Gastroesophageal sphincter (tissue), 3 donors: ENCODE measurements around the gene PSMD7.
"Not testable (repeated sequence)": the region's sequence is repeated elsewhere in the genome, so short reads cannot be mapped to it uniquely, and the experiment has no call there.

Experiments
- CTCF ChIP-seq, 4 experiments: fragments of 200-600 bp in 2 of 4; fragments of 450-650 bp in 2 of 4; sonication (generic) in 1 of 4; IDR thresholded peaks; one replicate each; pipeline ENCODE4 v1.5.1; 2017 to 2019; ENCODE audit warnings: antibody characterized with exemption in 4 of 4, mild to moderate bottlenecking in 2 of 4, moderate library complexity in 2 of 4
- POLR2A ChIP-seq, 2 donors: fragments of 450-650 bp; IDR thresholded peaks; one replicate each; pipeline ENCODE4 v1.6.1; 2017; ENCODE audit warnings: antibody characterized with exemption in 2 of 2, mild to moderate bottlenecking in 2 of 2, moderate library complexity in 1 of 2
- POLR2AphosphoS5 ChIP-seq: sonication (generic); formaldehyde crosslinking; IDR thresholded peaks from one replicate; pipeline ENCODE4 v1.6.1; 2017; ENCODE audit warnings: antibody characterized with exemption

- not testable (repeated sequence) for TF ChIP-seq POLR2A (IDR thresholded peaks at IDR 0.05); CTCF (IDR thresholded peaks at IDR 0.05); POLR2AphosphoS5
These were observed 28.2 kb downstream of the PSMD7 start for GRCh38 chr16:74324777-74325176.
